H9 (cell line): Measurements from ENCODE around the gene TRIM27. TPM values are rescaled to one million over a fixed set of nuclear protein-coding genes. Genes with fewer than 3 reads are reported as not detected.

ENCODE experiments used
- DNase-seq: peaks from one replicate; pipeline ENCODE4 v3.0.0-alpha.2; 2017
- H2AFZ ChIP-seq: one replicate; pipeline ENCODE4 v1.6.1; 2013; ENCODE audit warnings: mild to moderate bottlenecking, low read length, control low read depth, moderate library complexity
- H2AK5ac ChIP-seq: 2 replicates; pipeline ENCODE4 v1.6.1; 2013; ENCODE audit warnings: low read length, control low read depth, mixed read lengths; ENCODE audit not compliant: insufficient read length
- H2BK120ac ChIP-seq: one replicate; pipeline ENCODE4 v1.6.1; 2013; ENCODE audit warnings: low read depth, mild to moderate bottlenecking, low read length, control low read depth, inconsistent platforms; ENCODE audit not compliant: poor library complexity, severe bottlenecking
- H2BK12ac ChIP-seq: 2 replicates; pipeline ENCODE4 v1.6.1; 2013; ENCODE audit warnings: low read length, control low read depth, mixed read lengths, low read depth; ENCODE audit not compliant: insufficient read length
- H2BK15ac ChIP-seq: 2 replicates; pipeline ENCODE4 v1.6.1; 2013; ENCODE audit warnings: low read depth, low read length, control low read depth
- H2BK20ac ChIP-seq: one replicate; pipeline ENCODE4 v1.6.1; 2013; ENCODE audit warnings: low read depth, mild to moderate bottlenecking, low read length, control low read depth, inconsistent platforms; ENCODE audit not compliant: poor library complexity, severe bottlenecking
- H2BK5ac ChIP-seq: 2 replicates; pipeline ENCODE4 v1.6.1; 2013; ENCODE audit warnings: low read length, control low read depth, mixed read lengths; ENCODE audit not compliant: insufficient read length
- H3K14ac ChIP-seq: 2 replicates; pipeline ENCODE4 v1.6.1; 2013; ENCODE audit warnings: low read length, control low read depth; ENCODE audit not compliant: insufficient read depth
- H3K18ac ChIP-seq: 2 replicates; pipeline ENCODE4 v1.6.1; 2013; ENCODE audit warnings: low read depth, mild to moderate bottlenecking, mixed read lengths, low read length, control low read depth; ENCODE audit not compliant: insufficient read length
- H3K23ac ChIP-seq: 2 replicates; pipeline ENCODE4 v1.6.1; 2013; ENCODE audit warnings: low read length, control low read depth, mixed read lengths, low read depth; ENCODE audit not compliant: insufficient read length
- H3K23me2 ChIP-seq: 2 replicates; pipeline ENCODE4 v1.6.1; 2013; ENCODE audit warnings: low read depth, mild to moderate bottlenecking, mixed read lengths, low read length, control low read depth; ENCODE audit not compliant: insufficient read length, poor library complexity, severe bottlenecking
- H3K27ac ChIP-seq: 2 replicates; pipeline ENCODE4 v1.5.1; 2013; ENCODE audit warnings: low read length, control low read depth, mixed read lengths, low read depth; ENCODE audit not compliant: insufficient read length
- H3K27me3 ChIP-seq: 2 replicates; pipeline ENCODE4 v1.6.1; 2013; ENCODE audit warnings: low read length, control low read depth, inconsistent platforms; ENCODE audit not compliant: insufficient read depth
- H3K4ac ChIP-seq: 2 replicates; pipeline ENCODE4 v1.6.1; 2013; ENCODE audit warnings: low read depth, mild to moderate bottlenecking, control low read depth, inconsistent platforms, low read length, moderate library complexity
- H3K4me1 ChIP-seq: 2 replicates; pipeline ENCODE4 v1.6.1; 2013; ENCODE audit warnings: low read length, control low read depth, inconsistent platforms; ENCODE audit not compliant: insufficient read depth
- H3K4me2 ChIP-seq: 2 replicates; pipeline ENCODE4 v1.6.1; 2013; ENCODE audit warnings: low read length, control low read depth, mixed read lengths; ENCODE audit not compliant: insufficient read length, insufficient read depth
- H3K56ac ChIP-seq: 2 replicates; pipeline ENCODE4 v1.6.1; 2013; ENCODE audit warnings: low read depth, mild to moderate bottlenecking, mixed read lengths, low read length, control low read depth; ENCODE audit not compliant: insufficient read length
- H3K79me1 ChIP-seq: 2 replicates; pipeline ENCODE4 v1.6.1; 2013; ENCODE audit warnings: low read depth, mild to moderate bottlenecking, moderate library complexity, low read length, control low read depth, inconsistent platforms; ENCODE audit not compliant: insufficient read depth, poor library complexity, severe bottlenecking
- H3K79me2 ChIP-seq: 2 replicates; pipeline ENCODE4 v1.6.1; 2013; ENCODE audit warnings: low read length, control low read depth, inconsistent platforms; ENCODE audit not compliant: insufficient read depth
- H3K9ac ChIP-seq: 2 replicates; pipeline ENCODE4 v1.6.1; 2013; ENCODE audit warnings: low read length, control low read depth, mixed read lengths; ENCODE audit not compliant: insufficient read length; ENCODE audit errors: extremely low read depth
- H3K9me3 ChIP-seq: one replicate; pipeline ENCODE4 v1.6.1; 2013; ENCODE audit warnings: low read depth, low read length, inconsistent platforms; ENCODE audit not compliant: control insufficient read depth
- H3T11ph ChIP-seq: one replicate; pipeline ENCODE4 v1.6.1; 2013; ENCODE audit warnings: mild to moderate bottlenecking, low read length, control low read depth, inconsistent platforms
- H4K20me1 ChIP-seq: one replicate; pipeline ENCODE4 v1.6.1; 2013; ENCODE audit not compliant: control insufficient read depth, insufficient read length, insufficient read depth
- H4K5ac ChIP-seq: 2 replicates; pipeline ENCODE4 v1.6.1; 2013; ENCODE audit warnings: low read depth, mild to moderate bottlenecking, mixed read lengths, low read length, control low read depth; ENCODE audit not compliant: insufficient read length
- H4K8ac ChIP-seq: replicated peaks from 2 replicates; pipeline ENCODE4 v1.6.1; 2013; ENCODE audit warnings: low read length, control low read depth, mixed read lengths, low read depth; ENCODE audit not compliant: insufficient read length
- H4K91ac ChIP-seq: 2 replicates; pipeline ENCODE4 v1.6.1; 2013; ENCODE audit warnings: low read depth, mild to moderate bottlenecking, moderate library complexity, mixed read lengths, low read length, control low read depth; ENCODE audit not compliant: insufficient read length
- H3K27ac Mint-ChIP-seq, 3 experiments: 2 replicates in 2 of 3; 3 replicates in 1 of 3; pipeline ENCODE4 v1.8.0; 2020 to 2021; ENCODE audit warnings: mixed read lengths in 3 of 3, mild to moderate bottlenecking in 1 of 3, moderate library complexity in 1 of 3
- H3K27me3 Mint-ChIP-seq: 2 replicates; pipeline ENCODE4 v1.8.0; 2021; ENCODE audit warnings: low read depth, mild to moderate bottlenecking, moderate library complexity, mixed read lengths
- H3K36me3 Mint-ChIP-seq, 3 experiments: 2 replicates in 2 of 3; 3 replicates in 1 of 3; pipeline ENCODE4 v1.8.0; 2020 to 2021; ENCODE audit warnings: low read depth in 3 of 3, mixed read lengths in 3 of 3; ENCODE audit not compliant: insufficient read depth in 1 of 3
- H3K4me1 Mint-ChIP-seq, 2 experiments: 2 replicates each; pipeline ENCODE4 v1.8.0; 2020; ENCODE audit warnings: mixed read lengths in 2 of 2
- H3K4me3 Mint-ChIP-seq, 2 experiments: 2 replicates in 1 of 2; 3 replicates in 1 of 2; pipeline ENCODE4 v1.8.0; 2020 to 2021; ENCODE audit warnings: mild to moderate bottlenecking in 2 of 2, mixed read lengths in 2 of 2, moderate library complexity in 1 of 2
- H3K9me3 Mint-ChIP-seq, 2 experiments: 2 replicates in 1 of 2; 3 replicates in 1 of 2; pipeline ENCODE4 v1.8.0; 2020; ENCODE audit warnings: mild to moderate bottlenecking in 2 of 2, mixed read lengths in 2 of 2, moderate library complexity in 1 of 2
- WGBS: extraction: QIAGEN DNeasy Blood & Tissue Kit; methylation state at CpG from one replicate; pipeline ENCODE4 v1.1.7; 2013; ENCODE audit warnings: missing lambda C conversion rate, low lambda C conversion rate, mixed read lengths; ENCODE audit not compliant: insufficient read length; ENCODE audit errors: extremely low coverage; 5-methylcytosine and 5-hydroxymethylcytosine counted together
- total RNA-seq: library from RNA; stranded (reverse); gene quantifications from 2 replicates; pipeline ENCODE4 v1.2.1, GENCODE V29; 2021
- TF ChIP-seq, protein P1 (sequence below): fragments of 200-600 bp; sonication (generic); conservative IDR thresholded peaks from 3 replicates; pipeline ENCODE4 v1.8.0; 2021; ENCODE audit warnings: antibody characterized with exemption, mild to moderate bottlenecking

Gene TRIM27
- total RNA-seq, 1 experiment from 2014 or later, result 98.2 TPM

DNA sequence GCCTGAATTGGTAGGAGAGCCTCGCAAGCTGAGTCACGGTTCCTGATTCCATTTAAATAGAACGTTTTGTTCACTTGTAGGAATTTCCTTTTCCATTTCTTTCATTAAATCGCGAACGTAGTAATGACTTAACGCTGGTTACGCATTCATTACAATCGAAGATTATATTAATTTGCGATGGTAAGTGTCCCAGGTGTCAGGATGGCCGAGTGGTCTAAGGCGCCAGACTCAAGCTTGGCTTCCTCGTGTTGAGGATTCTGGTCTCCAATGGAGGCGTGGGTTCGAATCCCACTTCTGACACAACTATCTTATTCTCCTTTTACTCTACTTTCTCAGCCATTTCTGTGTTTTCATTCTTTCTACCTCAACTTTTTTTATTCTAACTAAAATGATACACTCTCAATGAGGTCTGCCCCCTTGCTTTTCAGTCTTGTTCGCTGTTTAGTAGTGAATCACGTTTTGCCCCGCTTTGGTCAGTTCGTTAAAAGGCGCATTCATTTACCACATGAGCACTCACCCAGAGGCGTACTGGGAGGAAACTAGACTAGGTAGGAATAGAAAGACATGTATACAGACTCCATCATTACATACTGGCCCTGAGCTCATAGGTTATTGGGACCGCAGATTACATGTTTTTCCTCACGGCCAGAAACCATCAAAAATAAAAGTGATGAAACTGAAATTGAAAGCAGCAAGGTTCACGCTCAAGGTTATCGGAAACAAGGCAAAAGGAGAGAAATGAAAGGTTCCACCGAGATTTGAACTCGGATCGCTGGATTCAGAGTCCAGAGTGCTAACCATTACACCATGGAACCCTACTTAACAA, 17.3 kb upstream of the TRIM27 start:
- no peak overlapping the region for H2BK20ac ChIP-seq
- H3K4me3 Mint-ChIP-seq, result peak overlapping the region; percentile 84 to 94
- H3K18ac ChIP-seq, result no peak overlapping the region
- H3K36me3 Mint-ChIP-seq, result no peaks in the 10 kb centered on the region; a peak in 1 of 7 replicates
- no peaks in the 10 kb centered on the region for H3K9me3 ChIP-seq
- H3K9me3 Mint-ChIP-seq, result no peaks in the 10 kb centered on the region; a peak in 2 of 5 replicates
- peaks cover 9% of the 10 kb centered on the region; the same call in 1 of the 2 replicates for H3K27me3 Mint-ChIP-seq
- H3K27me3 ChIP-seq, result no peaks in the 10 kb centered on the region
- no peak overlapping the region for H4K8ac ChIP-seq
- no peak overlapping the region for H2BK12ac ChIP-seq
- H3K27ac Mint-ChIP-seq, result peak overlapping the region; percentile 54 to 98 (median 96); a peak in 6 of 7 replicates
- no peak overlapping the region for H3T11ph ChIP-seq
- H3K14ac ChIP-seq, result no peak overlapping the region
- H3K23me2 ChIP-seq, result peaks cover 6% of the 10 kb centered on the region
- H3K23ac ChIP-seq, result no peak overlapping the region
- no peak overlapping the region for H2BK15ac ChIP-seq
- H2BK120ac ChIP-seq, result no peak overlapping the region
- no peak overlapping the region for H3K4ac ChIP-seq
- H3K4me2 ChIP-seq, result peak overlapping the region; percentile 85
- no peak overlapping the region for H4K91ac ChIP-seq
- H2AFZ ChIP-seq, result no peak overlapping the region
- H3K27ac ChIP-seq, result no peak overlapping the region
- H3K4me1 Mint-ChIP-seq, result peaks cover 8 to 29% of the 10 kb centered on the region in 2 experiments
- TF ChIP-seq, protein P1, sequence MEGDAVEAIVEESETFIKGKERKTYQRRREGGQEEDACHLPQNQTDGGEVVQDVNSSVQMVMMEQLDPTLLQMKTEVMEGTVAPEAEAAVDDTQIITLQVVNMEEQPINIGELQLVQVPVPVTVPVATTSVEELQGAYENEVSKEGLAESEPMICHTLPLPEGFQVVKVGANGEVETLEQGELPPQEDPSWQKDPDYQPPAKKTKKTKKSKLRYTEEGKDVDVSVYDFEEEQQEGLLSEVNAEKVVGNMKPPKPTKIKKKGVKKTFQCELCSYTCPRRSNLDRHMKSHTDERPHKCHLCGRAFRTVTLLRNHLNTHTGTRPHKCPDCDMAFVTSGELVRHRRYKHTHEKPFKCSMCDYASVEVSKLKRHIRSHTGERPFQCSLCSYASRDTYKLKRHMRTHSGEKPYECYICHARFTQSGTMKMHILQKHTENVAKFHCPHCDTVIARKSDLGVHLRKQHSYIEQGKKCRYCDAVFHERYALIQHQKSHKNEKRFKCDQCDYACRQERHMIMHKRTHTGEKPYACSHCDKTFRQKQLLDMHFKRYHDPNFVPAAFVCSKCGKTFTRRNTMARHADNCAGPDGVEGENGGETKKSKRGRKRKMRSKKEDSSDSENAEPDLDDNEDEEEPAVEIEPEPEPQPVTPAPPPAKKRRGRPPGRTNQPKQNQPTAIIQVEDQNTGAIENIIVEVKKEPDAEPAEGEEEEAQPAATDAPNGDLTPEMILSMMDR, result no peak
- H3K4me1 ChIP-seq, result no peaks in the 10 kb centered on the region
- DNase-seq, result peak; percentile 80
- no peak overlapping the region for H2BK5ac ChIP-seq
- H3K56ac ChIP-seq, result no peak overlapping the region
- H4K5ac ChIP-seq, result no peak overlapping the region
- H3K9ac ChIP-seq, result peak overlapping the region; percentile 49
- H2AK5ac ChIP-seq, result no peak overlapping the region
- no peaks in the 10 kb centered on the region for H3K79me2 ChIP-seq
- no peaks in the 10 kb centered on the region for H4K20me1 ChIP-seq
- WGBS, result no CpG with 5 or more reads among the region's 28 CpGs
- no peaks in the 10 kb centered on the region for H3K79me1 ChIP-seq
